Natural killer cell (primary cell): ENCODE measurements around the gene FASTKD1. TPM values are rescaled to one million over a fixed set of nuclear protein-coding genes. Genes with fewer than 3 reads are reported as not detected.
A peak's percentile ranks its signal among the peaks of the same experiment; 100 is the strongest.
"Not testable (repeated sequence)": the region's sequence is repeated elsewhere in the genome, so short reads cannot be mapped to it uniquely, and the experiment has no call there.

Source experiments
- ATAC-seq, 3 donors: fragments of 150-1000 bp in 2 of 3; fragments of 200-7000 bp in 1 of 3; cut with Tn5 transposase; 1 replicate in 1 of 3; 2 replicates in 2 of 3; pipeline ENCODE4 v1.10.0; 2021; ENCODE audit warnings: mild to moderate bottlenecking in 2 of 3, moderate library complexity in 2 of 3
- DNase-seq, 2 donors: peaks; one replicate each; pipeline versions ENCODE4 v3.0.0 to v3.0.0-alpha.2; 2013 to 2021; ENCODE audit warnings: mixed read lengths in 1 of 2
- H3K27ac ChIP-seq: one replicate; pipeline ENCODE4 v1.5.1; 2013; ENCODE audit warnings: mild to moderate bottlenecking, low read length
- H3K27me3 ChIP-seq: one replicate; pipeline ENCODE4 v1.6.1; 2013; ENCODE audit warnings: low read length; ENCODE audit not compliant: control insufficient read depth, insufficient read depth
- H3K36me3 ChIP-seq: one replicate; pipeline ENCODE4 v1.6.1; 2013; ENCODE audit warnings: low read length; ENCODE audit not compliant: control insufficient read depth, insufficient read depth
- H3K4me1 ChIP-seq: one replicate; pipeline ENCODE4 v1.6.1; 2013; ENCODE audit warnings: low read length; ENCODE audit not compliant: control insufficient read depth, insufficient read depth
- H3K4me3 ChIP-seq: one replicate; pipeline ENCODE4 v1.5.1; 2013; ENCODE audit warnings: low read length
- H3K9me3 ChIP-seq: one replicate; pipeline ENCODE4 v1.6.1; 2013; ENCODE audit warnings: low read length; ENCODE audit not compliant: control insufficient read depth, insufficient read depth
- H3K27ac Mint-ChIP-seq, 2 donors: one replicate each; pipeline ENCODE4 v1.8.0; 2022; ENCODE audit warnings: mild to moderate bottlenecking in 2 of 2, mixed read lengths in 2 of 2, moderate library complexity in 1 of 2
- H3K27me3 Mint-ChIP-seq, 2 donors: one replicate each; pipeline ENCODE4 v1.8.0; 2022; ENCODE audit warnings: low read depth in 2 of 2, mixed read lengths in 2 of 2
- H3K36me3 Mint-ChIP-seq: one replicate; pipeline ENCODE4 v1.8.0; 2022; ENCODE audit warnings: mixed read lengths
- H3K4me1 Mint-ChIP-seq, 2 donors: one replicate each; pipeline ENCODE4 v1.8.0; 2022; ENCODE audit warnings: mixed read lengths in 2 of 2
- H3K4me3 Mint-ChIP-seq: one replicate; pipeline ENCODE4 v1.8.0; 2022; ENCODE audit warnings: mild to moderate bottlenecking, moderate library complexity, mixed read lengths
- H3K9me3 Mint-ChIP-seq, 2 donors: one replicate each; pipeline ENCODE4 v1.8.0; 2022; ENCODE audit warnings: mixed read lengths in 2 of 2
- WGBS: methylation state at CpG from one replicate; pipeline ENCODE4 v1.1.7; 2013; ENCODE audit warnings: missing lambda C conversion rate; ENCODE audit not compliant: insufficient coverage; 5-methylcytosine and 5-hydroxymethylcytosine counted together
- intact Hi-C: fragments of 100-400 bp; cut with micrococcal nuclease; formaldehyde crosslinking; loops from one replicate; pipeline ENCODE4 v1.14.2; 2022
- total RNA-seq, 4 donors: library from RNA; stranded (reverse); fragments of 120-200 nt in 1 of 4; gene quantifications; one replicate each; pipeline versions ENCODE4 v1.2.3 to v1.2.4, GENCODE V29; 2013 to 2022
- TF ChIP-seq, protein P1 (sequence below): fragments of 200-600 bp; IDR thresholded peaks from one replicate; pipeline ENCODE4 v1.8.0; 2022; ENCODE audit warnings: antibody characterized with exemption

FASTKD1 gene
- total RNA-seq, 3 donors from 2014 or later (not counting 1 experiment from before 2014, with no cell fraction given): 10.9 to 14.1 (median 12.5) TPM

DNA sequence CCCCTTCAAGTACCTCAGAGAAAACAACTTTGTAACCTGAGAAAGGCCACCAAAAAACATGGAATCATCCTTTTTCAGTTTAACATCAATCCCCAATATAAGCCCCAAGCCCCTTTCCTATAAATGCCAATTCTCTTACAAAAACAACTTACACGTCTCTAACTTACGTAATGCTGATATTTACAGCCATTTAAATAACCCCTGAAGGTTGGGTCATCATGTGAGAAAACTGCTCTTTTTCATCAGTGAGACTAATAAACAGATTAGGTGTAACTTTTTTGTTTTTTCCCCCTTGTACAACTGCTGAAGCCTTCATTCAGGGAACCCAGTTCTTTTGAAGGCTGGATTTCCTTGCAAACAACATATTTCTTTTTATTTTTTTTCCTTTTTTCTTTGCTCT is 3.7 kb downstream of the FASTKD1 start:
- Histone ChIP-seq H3K4me1 (peaks cover 5% of the 10 kb centered on the region), H3K36me3 (no peaks in the 10 kb centered on the region), H3K27me3 (no peaks in the 10 kb centered on the region), H3K9me3 (no peaks in the 10 kb centered on the region), H3K4me3 (no peak overlapping the region), H3K27ac (no peak overlapping the region)
- no peak overlapping the region for H3K4me3 Mint-ChIP-seq
- WGBS: 96% methylated on average over 2 of the region's 2 CpGs
- peaks cover 12 to 18% of the 10 kb centered on the region in 2 donors for H3K4me1 Mint-ChIP-seq
- H3K9me3 Mint-ChIP-seq: no peaks in the 10 kb centered on the region
- TF ChIP-seq, protein P1, sequence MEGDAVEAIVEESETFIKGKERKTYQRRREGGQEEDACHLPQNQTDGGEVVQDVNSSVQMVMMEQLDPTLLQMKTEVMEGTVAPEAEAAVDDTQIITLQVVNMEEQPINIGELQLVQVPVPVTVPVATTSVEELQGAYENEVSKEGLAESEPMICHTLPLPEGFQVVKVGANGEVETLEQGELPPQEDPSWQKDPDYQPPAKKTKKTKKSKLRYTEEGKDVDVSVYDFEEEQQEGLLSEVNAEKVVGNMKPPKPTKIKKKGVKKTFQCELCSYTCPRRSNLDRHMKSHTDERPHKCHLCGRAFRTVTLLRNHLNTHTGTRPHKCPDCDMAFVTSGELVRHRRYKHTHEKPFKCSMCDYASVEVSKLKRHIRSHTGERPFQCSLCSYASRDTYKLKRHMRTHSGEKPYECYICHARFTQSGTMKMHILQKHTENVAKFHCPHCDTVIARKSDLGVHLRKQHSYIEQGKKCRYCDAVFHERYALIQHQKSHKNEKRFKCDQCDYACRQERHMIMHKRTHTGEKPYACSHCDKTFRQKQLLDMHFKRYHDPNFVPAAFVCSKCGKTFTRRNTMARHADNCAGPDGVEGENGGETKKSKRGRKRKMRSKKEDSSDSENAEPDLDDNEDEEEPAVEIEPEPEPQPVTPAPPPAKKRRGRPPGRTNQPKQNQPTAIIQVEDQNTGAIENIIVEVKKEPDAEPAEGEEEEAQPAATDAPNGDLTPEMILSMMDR: no peak
- intact Hi-C loops: no loop called here
- no peak overlapping the region for H3K27ac Mint-ChIP-seq
- H3K36me3 Mint-ChIP-seq: no peaks in the 10 kb centered on the region
- ATAC-seq (no peak), DNase-seq (no peak)
- H3K27me3 Mint-ChIP-seq: no peaks in the 10 kb centered on the region

DNA sequence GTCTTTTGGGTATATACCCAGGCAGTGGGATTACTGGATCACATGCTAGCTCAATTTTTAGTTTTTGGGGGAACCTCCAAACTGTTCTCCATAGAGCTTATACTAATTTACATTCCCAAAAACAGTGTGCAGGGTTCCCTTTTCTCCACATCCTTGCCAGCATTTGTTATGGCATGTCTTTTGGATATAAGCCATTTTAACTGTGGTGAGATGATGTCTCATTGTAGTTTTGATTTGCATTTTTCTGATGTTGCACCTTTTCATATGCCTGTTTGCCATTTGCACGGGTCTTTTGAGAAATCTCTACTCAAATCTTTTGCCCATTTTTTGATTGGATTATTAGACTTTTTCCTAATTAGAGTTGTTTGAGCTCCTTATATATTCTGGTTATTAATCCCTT is 8.0 kb downstream of the FASTKD1 start:
- Mint-ChIP-seq H3K9me3 (no peaks in the 10 kb centered on the region), H3K36me3 (no peaks in the 10 kb centered on the region), H3K4me1 (peaks cover 0 to 5% of the 10 kb centered on the region in 2 donors), H3K4me3 (no peak overlapping the region), H3K27me3 (no peaks in the 10 kb centered on the region), H3K27ac (no peak overlapping the region)
- H3K36me3 ChIP-seq: no peaks in the 10 kb centered on the region
- no peaks in the 10 kb centered on the region for H3K4me1 ChIP-seq
- no CpG with 5 or more reads among the region's 1 CpG for WGBS
- no peaks in the 10 kb centered on the region for H3K27me3 ChIP-seq
- intact Hi-C loops: no loop called here
- DNase-seq (no peak), ATAC-seq (no peak)
- H3K4me3 ChIP-seq: no peak overlapping the region
- H3K27ac ChIP-seq: no peak overlapping the region
- no peaks in the 10 kb centered on the region for H3K9me3 ChIP-seq
- TF ChIP-seq, protein P1: no peak

DNA sequence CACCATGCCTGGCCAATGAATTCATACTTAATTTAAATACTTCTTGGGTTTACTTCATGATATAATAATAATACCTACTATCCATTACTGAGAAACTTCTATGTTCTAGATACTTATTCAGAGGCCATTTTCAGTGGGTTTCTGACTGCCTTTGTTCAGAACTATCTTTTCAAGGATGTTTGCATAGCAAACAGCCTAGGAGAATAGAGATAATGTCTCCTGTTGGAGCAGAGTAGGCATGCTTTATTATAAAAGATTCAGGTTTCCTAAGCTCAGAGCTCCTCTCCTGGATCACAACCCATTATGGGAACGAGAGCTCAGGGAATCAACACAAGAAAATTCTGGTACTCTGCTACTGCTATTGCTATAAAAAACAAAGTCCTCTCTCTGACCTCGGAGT is 11.1 kb downstream of the FASTKD1 start:
- Histone ChIP-seq H3K27ac (no peak overlapping the region), H3K4me1 (no peaks in the 10 kb centered on the region), H3K36me3 (no peaks in the 10 kb centered on the region), H3K27me3 (no peaks in the 10 kb centered on the region), H3K4me3 (no peak overlapping the region), H3K9me3 (no peaks in the 10 kb centered on the region)
- intact Hi-C loops: loop anchor here (5.0 kb wide), 1 partner anchor 590 kb away; no protein-coding TSS in a partner anchor
- 98% methylated on average over 2 of the region's 2 CpGs for WGBS
- Mint-ChIP-seq H3K4me3 (peak overlapping the region; percentile 9), H3K36me3 (no peaks in the 10 kb centered on the region), H3K9me3 (no peaks in the 10 kb centered on the region), H3K27me3 (no peaks in the 10 kb centered on the region), H3K4me1 (no peaks in the 10 kb centered on the region), H3K27ac (peak overlapping the region in 1 of 2 donors; percentile 34)
- TF ChIP-seq, protein P1: no peak
- no peak for DNase-seq
- ATAC-seq: peak in 2 of 3 donors; percentile 40 to 55

DNA sequence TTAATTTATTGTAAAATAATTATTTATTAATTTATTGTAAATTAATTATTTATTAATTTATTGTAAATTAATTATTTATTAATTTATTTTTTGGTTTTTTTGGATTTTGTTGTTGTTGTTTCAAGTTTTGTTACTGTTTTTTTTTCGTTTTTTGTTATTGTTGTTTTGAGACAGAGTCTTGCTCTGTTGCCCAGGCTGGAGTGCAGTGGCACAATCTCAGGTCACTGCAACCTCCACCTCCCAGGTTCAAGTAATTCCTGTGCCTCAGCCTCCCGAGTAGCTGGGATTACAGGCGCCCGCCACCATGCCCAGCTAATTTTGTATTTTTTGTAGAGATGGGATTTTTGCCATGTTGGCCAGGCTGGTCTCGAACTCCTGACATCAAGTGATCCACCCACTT is 11.6 kb downstream of the FASTKD1 start:
- not testable (repeated sequence) for H3K4me1 Mint-ChIP-seq, H3K27ac Mint-ChIP-seq, H3K4me3 ChIP-seq, H3K36me3 Mint-ChIP-seq, H3K36me3 ChIP-seq, H3K4me1 ChIP-seq, H3K9me3 ChIP-seq, DNase-seq, H3K27me3 ChIP-seq, H3K27ac ChIP-seq, H3K4me3 Mint-ChIP-seq, H3K9me3 Mint-ChIP-seq, H3K27me3 Mint-ChIP-seq
- 90% methylated on average over 2 of the region's 5 CpGs for WGBS
- intact Hi-C loops: loop anchor here (5.0 kb wide), 1 partner anchor 590 kb away; no protein-coding TSS in a partner anchor
- peak in 1 of 3 donors; percentile 23 for ATAC-seq
